Calu3 (cell line): Measurements from ENCODE around the gene ABCB6. TPM values are rescaled to one million over a fixed set of nuclear protein-coding genes. Genes with fewer than 3 reads are reported as not detected.

Source experiments
- BruUV-seq: library from RNA; stranded (reverse); fragments of 400-500 nt; replicated peaks from 2 replicates; lab custom pipeline; 2021; lab: Mats Ljungman, UMichigan
- CTCF ChIA-PET: fragments of 300-600 bp; sonication (Branson Sonifier 250); formaldehyde crosslinking; loops from one replicate; lab custom pipeline; 2022; ENCODE audit warnings: antibody characterized with exemption; lab: Charles Lee
- DNase-seq: peaks from one replicate; pipeline ENCODE4 v3.0.0; 2022
- H3K27ac Mint-ChIP-seq: one replicate; pipeline ENCODE4 v1.8.0; 2022; ENCODE audit warnings: mixed read lengths; ENCODE audit not compliant: unreplicated experiment
- H3K27me3 Mint-ChIP-seq: one replicate; pipeline ENCODE4 v1.8.0; 2022; ENCODE audit warnings: mixed read lengths; ENCODE audit not compliant: unreplicated experiment
- H3K36me3 Mint-ChIP-seq: one replicate; pipeline ENCODE4 v1.8.0; 2022; ENCODE audit warnings: mild to moderate bottlenecking, moderate library complexity, mixed read lengths; ENCODE audit not compliant: insufficient read depth, unreplicated experiment
- H3K4me1 Mint-ChIP-seq: one replicate; pipeline ENCODE4 v1.8.0; 2022; ENCODE audit warnings: mild to moderate bottlenecking, low read depth, mixed read lengths; ENCODE audit not compliant: unreplicated experiment
- H3K4me3 Mint-ChIP-seq: one replicate; pipeline ENCODE4 v1.8.0; 2022; ENCODE audit warnings: mild to moderate bottlenecking, low read depth, moderate library complexity, mixed read lengths; ENCODE audit not compliant: unreplicated experiment
- H3K9me3 Mint-ChIP-seq: one replicate; pipeline ENCODE4 v1.8.0; 2022; ENCODE audit warnings: low read depth, mixed read lengths; ENCODE audit not compliant: unreplicated experiment
- intact Hi-C: fragments of 100-400 bp; cut with micrococcal nuclease; formaldehyde crosslinking; loops from one replicate; pipeline ENCODE4 v1.10.0; 2022; ENCODE audit not compliant: unreplicated experiment
- total RNA-seq: library from RNA; stranded (reverse); gene quantifications from 2 replicates; pipeline ENCODE4 v1.2.3, GENCODE V29; 2022
- TF ChIP-seq, protein P1 (sequence below): fragments of 200-600 bp; IDR thresholded peaks from one replicate; pipeline ENCODE4 v1.8.0; 2022; ENCODE audit warnings: antibody characterized with exemption; ENCODE audit not compliant: unreplicated experiment

Gene ABCB6
- total RNA-seq, 1 experiment from 2014 or later = 12.1 TPM

GRCh38 chr2:219174146-219174545, 44.6 kb downstream of the ABCB6 start:
- BruUV-seq = no TSS peak
- intact Hi-C loops = no loop called here
- peaks cover 27% of the 10 kb centered on the region for H3K4me1 Mint-ChIP-seq
- H3K27me3 Mint-ChIP-seq = no peaks in the 10 kb centered on the region
- H3K4me3 Mint-ChIP-seq = peak overlapping the region; percentile 16
- H3K27ac Mint-ChIP-seq = no peak overlapping the region
- DNase-seq = no peak
- peaks cover 50% of the 10 kb centered on the region for H3K36me3 Mint-ChIP-seq
- TF ChIP-seq, protein P1, sequence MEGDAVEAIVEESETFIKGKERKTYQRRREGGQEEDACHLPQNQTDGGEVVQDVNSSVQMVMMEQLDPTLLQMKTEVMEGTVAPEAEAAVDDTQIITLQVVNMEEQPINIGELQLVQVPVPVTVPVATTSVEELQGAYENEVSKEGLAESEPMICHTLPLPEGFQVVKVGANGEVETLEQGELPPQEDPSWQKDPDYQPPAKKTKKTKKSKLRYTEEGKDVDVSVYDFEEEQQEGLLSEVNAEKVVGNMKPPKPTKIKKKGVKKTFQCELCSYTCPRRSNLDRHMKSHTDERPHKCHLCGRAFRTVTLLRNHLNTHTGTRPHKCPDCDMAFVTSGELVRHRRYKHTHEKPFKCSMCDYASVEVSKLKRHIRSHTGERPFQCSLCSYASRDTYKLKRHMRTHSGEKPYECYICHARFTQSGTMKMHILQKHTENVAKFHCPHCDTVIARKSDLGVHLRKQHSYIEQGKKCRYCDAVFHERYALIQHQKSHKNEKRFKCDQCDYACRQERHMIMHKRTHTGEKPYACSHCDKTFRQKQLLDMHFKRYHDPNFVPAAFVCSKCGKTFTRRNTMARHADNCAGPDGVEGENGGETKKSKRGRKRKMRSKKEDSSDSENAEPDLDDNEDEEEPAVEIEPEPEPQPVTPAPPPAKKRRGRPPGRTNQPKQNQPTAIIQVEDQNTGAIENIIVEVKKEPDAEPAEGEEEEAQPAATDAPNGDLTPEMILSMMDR = no peak
- CTCF ChIA-PET = no interaction called here
- no peaks in the 10 kb centered on the region for H3K9me3 Mint-ChIP-seq

DNA sequence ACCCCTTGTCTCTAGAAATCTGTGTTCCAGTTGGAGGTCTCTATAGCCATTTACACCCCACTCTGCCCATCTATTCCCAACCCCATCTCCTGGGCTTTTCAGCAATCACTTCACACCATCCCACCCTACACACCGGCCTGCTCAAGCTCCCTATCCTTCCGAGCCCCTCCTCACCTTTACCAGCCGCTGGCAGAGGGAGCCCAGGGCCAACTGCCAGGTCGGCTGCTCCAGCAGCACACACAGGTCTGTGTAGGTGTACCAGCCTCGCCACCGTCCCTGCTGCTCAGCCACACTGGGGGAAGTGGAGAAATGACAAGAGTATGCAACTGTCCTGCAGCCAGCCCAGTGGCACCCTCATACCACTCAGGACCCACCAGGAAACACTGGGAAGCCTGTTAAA, 45.6 kb downstream of the ABCB6 start:
- Mint-ChIP-seq H3K4me1 (peaks cover 19% of the 10 kb centered on the region), H3K27ac (no peak overlapping the region), H3K9me3 (no peaks in the 10 kb centered on the region), H3K27me3 (no peaks in the 10 kb centered on the region), H3K4me3 (no peak overlapping the region), H3K36me3 (peaks cover 41% of the 10 kb centered on the region)
- BruUV-seq = no TSS peak
- intact Hi-C loops = no loop called here
- CTCF ChIA-PET = no interaction called here
- no peak for DNase-seq
- TF ChIP-seq, protein P1 = no peak

- Mint-ChIP-seq H3K9me3 (no peaks in the 10 kb centered on the region), H3K36me3 (peaks cover 34% of the 10 kb centered on the region), H3K27ac (no peak overlapping the region), H3K4me3 (no peak overlapping the region), H3K27me3 (no peaks in the 10 kb centered on the region), H3K4me1 (peaks cover 15% of the 10 kb centered on the region)
- CTCF ChIA-PET = interaction anchor here (0.6 kb wide), 1 partner anchor 129 kb away, joined by 3 read pairs; no protein-coding TSS in a partner anchor
- no peak for DNase-seq
- intact Hi-C loops = no loop called here
- no TSS peak for BruUV-seq
- TF ChIP-seq, protein P1 = no peak
Observed at GRCh38 chr2:219172231-219173154, 46.3 kb downstream of the ABCB6 start.

DNA sequence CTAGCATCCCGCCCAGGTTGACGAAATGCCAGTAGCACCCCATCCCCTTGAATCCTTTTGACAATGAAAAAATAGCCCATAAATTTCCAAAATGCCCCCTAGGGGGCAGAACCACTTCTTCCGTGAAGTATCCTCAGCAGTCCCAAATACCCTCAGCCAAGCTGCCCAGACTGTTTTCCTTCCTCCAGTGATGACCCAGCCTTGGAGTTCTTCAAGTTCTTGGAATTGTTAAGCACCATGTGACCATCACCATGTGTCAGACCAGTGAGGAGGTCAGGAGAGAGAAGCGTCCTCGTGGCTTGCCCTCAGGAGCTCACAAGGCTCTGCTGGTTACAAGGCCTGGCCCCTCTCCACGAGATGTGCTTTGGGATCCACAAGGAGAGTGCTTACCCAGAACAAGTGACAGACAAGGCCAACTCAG, 47.5 kb downstream of the ABCB6 start:
- Mint-ChIP-seq H3K4me1 (peaks cover 9% of the 10 kb centered on the region), H3K36me3 (peaks cover 21% of the 10 kb centered on the region), H3K9me3 (no peaks in the 10 kb centered on the region), H3K27me3 (no peaks in the 10 kb centered on the region), H3K27ac (no peak overlapping the region), H3K4me3 (no peak overlapping the region)
- CTCF ChIA-PET = interaction anchor here (0.8 to 1.7 kb wide), 2 partner anchors 12 to 123 kb away, joined by 3 to 8 read pairs; no protein-coding TSS in a partner anchor
- peak; percentile 51 for DNase-seq
- TF ChIP-seq, protein P1 = peak; percentile 86
- intact Hi-C loops = no loop called here
- BruUV-seq = no TSS peak
